GM21528 (cell line): Measurements from ENCODE around the gene CCKAR.
"Not testable (repeated sequence)": the region's sequence is repeated elsewhere in the genome, so short reads cannot be mapped to it uniquely, and the experiment has no call there.

Source experiments
- ATAC-seq: cut with Tn5 transposase; IDR thresholded peaks from one replicate; pipeline ENCODE4 v1.9.1; 2021; ENCODE audit warnings: mild to moderate bottlenecking, moderate library complexity; ENCODE audit not compliant: unreplicated experiment, low FRiP score

The CCKAR gene

DNA sequence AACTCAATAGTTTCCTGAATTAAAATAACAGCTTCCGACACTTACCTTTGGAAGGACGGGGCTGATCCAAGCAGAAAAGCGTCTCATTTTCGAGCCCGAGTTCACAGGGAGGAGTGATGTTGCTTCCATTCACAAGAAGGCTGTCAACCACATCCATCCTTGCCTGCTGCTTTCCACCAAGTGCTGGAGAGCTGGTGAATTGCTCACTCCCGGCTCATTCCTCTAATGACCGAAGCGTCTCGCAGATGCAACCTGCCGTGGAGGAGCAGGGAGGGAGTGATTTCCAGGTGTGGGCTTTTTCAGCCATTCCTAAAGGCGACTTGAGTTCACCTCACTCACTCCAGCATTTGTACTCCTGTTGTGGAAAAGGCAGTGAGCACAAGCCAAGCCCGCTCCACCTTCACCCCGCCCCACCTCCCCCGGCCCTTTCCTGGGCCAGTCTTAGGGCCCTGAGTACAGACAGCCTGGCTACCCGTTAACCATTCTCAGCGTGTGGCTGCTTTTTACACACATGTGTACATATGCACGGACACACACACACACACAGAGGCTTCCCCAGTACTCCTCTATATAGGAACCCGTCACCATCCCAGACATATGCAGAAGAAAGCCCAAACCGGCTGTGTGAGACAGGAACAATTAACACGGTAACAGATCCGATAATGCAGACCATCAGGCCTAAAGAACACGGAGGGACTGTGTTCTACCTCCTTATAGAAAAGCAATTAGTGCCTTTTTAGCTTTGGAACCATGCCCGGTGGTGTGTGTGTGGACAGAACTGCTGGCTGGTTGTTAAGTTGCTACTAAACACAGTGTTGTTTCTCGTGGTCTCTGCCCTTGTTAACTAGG lies at the start of gene CCKAR:
Gene CCKAR (minus strand): TSS at position 374 of the 849 bp plus-strand sequence. CDS start 217 bp downstream, at position 157.
- ATAC-seq: no peak

DNA sequence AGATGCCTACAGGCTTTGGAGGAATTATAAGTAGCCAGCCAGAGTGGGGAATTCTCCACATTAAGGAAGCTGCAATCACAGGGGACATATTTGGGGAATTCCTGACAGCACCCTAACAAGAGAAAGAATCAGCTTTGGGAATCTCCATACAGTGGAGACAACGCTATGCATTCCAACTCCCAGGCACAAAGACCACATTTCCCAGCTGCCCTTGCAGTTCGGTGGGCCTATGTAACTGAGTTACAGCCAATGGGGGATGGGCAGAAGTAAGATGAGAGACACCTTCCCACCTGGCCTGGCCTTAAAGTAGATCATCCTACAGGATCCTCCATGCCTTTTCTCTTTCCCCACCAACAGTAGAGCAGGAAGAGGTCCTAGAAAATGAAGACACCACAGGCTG lies 43.4 kb upstream of the CCKAR start:
- no peak for ATAC-seq

DNA sequence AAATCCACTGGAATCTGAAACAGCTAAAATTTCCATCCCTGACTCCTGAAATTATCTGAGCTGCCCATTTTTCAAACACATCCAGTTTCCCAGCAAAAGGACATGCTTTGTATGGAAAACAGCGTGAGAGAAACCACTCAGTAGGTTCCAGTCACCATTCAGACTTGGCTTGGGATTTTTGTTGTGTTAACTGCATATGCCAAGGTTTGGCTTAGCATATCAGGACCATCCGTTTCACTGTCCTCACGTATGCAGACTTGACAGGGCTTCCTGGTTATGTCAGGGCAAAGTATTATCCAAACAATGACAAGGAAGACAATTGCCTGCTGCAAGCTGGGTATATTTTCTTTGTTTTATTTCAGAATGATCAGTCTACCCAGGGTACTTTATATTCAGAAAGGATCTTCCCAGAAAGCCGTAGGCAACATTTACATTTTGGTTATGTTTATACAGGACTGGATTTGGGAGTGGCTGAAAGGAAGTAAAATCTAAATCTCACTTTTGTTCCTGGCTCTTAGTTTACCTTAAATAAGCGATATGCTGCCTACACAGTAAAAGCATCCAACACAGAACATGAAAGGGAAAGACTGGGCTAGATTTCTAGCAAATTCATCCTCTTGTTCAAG lies 41.3 kb upstream of the CCKAR start:
- ATAC-seq: no peak

DNA sequence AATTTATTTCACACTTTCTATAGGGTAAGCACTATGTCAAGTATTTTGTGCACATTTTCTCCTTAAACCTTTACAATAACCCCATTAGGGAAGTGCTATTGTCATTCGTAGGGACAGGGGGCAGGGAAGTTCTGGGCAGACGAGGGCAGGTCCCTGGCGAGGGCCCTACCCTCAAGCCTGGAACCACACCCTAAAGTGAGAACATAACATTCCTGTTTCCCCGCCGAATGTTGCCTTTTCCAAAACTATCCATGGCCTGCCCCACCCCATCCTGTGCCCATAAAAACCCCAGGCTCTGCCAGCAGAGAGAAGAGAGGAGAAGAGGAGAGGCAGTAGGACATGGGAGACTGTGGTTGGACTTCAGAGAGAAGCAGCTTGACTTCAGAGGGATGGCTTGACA lies 39.8 kb upstream of the CCKAR start:
- ATAC-seq: no peak

DNA sequence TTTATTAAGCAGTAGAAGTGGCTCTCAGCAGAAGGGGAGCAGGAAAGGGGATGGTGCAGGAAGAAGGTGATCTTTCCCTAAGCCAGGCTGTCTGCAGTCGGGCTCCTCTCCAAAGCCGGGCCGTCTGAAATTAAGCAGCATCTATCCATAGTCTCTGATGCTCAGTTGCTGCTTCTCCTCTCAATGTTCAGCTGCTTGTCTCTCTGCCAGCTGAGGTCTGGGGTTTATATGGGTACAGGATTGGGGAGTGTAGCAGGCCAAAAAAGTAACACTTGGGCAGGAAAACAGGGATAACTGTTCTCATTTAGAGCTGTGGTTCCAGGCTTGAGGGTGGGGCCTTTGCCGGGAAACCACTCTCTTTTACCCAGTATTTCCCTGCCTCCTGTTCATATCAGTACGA lies 39.2 kb upstream of the CCKAR start:
- ATAC-seq: no peak

DNA sequence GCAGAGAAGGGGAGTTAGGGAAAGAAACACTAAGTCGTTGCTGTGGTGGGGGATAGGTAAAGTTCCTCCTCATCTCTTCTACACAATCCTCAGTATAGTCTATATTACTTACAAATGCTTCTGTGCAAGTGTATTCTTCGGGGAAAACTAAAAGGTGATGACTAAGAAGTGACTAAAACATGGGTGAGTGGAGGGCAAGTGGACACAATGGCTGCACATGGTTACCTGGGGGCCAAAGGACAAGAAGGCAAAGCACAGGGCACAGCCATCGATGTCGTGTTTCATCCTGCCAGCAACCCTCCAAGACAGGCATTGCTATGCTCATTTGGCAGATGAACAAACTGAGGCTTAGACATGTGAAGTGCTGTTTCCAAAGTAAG lies 35.5 kb upstream of the CCKAR start:
- no peak for ATAC-seq

GRCh38 chr4:26525136-26525770 lies 35.0 kb upstream of the CCKAR start:
- no peak for ATAC-seq

DNA sequence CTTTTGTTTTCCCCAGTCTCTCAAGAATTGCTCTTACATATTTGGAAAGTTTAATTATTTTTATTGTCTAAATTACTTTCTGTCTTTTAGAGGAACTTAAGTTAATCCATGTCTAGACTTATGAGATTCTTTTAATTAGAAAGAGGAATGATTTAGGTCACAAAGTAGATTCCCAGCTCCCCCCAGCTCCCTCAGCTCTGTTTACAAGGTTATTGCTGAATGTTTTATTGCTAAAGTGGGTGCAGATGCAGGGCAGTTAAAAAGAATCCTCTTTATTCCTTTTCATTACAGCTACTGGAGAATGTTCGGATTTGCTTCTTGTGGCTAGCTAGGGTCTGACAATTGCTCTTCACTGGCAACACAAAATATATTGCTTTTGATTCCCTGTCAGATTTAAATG lies 33.7 kb upstream of the CCKAR start:
- no peak for ATAC-seq

DNA sequence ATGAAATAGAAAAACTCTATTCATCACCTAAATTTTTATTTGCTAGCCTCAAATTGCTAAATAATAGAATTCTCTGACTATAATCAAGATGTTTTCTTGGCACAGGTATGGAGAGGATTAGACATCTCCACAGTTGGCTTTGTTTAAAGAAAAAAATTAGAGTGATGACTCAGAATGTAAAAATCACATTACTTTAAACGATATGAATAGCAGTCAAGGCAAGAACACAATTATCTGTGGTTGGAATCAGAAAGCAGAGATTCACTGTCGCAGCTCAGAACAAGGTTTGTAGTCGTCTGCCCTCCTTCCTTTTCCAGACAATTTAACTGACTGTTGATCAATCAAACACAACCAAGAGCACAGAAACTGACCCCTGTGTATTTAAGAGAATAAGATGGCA lies 32.2 kb upstream of the CCKAR start:
- ATAC-seq: no peak

GRCh38 chr4:26520728-26521450 lies 30.6 kb upstream of the CCKAR start:
- no peak for ATAC-seq

- no peak for ATAC-seq
Observed at GRCh38 chr4:26515936-26516335, 25.7 kb upstream of the CCKAR start.

DNA sequence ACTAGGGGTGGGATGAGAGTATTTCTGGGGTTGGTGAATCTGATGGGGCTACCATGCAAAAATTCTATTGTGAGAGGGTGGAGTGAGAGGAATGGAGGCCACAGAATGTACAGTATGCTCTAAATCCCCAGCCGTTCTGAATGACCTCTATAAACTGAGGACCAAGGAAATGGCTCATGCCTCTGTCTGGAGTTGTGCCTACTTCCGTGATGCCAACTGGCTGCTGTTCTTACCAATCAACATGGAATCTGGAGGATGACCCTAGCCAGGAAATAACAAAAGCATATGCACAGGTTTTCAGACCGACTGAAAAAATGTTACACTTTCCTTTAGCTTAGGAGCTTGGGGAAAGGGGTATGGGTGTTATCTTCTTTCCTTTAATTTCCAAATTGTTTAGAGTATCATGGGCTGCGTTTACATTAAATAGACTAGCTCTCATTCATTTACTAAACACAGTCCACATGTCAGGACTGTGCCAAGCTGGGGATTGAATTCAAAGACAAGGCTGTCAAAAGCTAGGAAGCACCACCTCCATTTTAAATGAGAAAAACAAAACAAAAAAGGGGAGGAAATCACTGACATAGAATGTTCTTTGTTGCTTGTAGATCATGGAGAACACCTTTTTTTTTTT lies 20.2 kb upstream of the CCKAR start:
- no peak for ATAC-seq

DNA sequence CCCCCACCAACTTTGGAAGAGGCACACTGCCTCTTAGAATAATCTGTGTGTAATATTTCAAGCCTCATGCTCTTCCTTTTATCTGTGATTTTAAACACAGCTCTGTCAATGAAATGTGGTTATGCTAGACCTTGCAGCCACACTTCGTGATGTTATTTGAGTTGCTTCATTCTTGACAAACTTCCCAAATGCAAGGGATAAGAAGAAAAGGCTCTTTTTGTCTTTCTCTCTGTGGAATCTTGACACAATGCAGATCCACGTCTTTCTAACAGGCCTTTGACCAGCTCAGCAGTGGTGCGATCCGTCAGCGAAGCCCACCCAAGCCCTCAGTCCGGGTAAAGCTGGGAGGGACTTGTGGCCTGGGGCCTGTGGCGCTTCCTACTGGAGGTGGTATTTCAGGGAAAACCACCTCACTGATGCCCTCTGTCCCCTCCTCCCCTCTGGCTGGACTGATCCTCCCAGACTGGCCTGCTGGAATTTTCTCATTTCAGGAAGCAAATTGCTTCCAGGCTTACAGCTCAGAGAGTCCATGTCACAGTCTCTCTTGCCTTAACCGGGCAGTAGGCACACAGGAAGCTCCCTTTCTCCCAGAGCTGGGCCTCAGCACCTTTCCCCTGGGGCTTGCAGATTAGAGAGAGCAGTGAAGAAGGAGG lies 19.5 kb upstream of the CCKAR start:
- no peak for ATAC-seq

DNA sequence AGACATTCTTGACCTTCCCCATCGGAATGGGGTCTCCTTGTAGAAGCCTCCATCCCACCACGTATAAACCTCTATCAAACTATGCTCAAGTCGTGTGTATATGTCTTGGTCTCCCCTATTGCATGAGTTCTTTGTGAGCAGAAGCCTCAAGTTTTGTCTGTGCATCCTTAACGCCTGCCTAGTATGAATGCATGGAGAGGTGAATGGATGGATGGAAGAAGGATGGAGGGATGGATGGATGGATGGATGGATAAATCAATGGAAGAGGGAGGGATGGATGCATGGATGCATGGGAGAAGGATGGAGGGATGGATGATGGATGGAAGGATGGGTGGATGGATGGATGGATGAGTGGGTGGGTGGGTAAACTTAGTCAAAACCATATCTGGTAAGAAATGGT lies 17.0 kb upstream of the CCKAR start:
- ATAC-seq: no peak

- ATAC-seq: no peak
Observed at GRCh38 chr4:26503844-26504243, 13.6 kb upstream of the CCKAR start.

DNA sequence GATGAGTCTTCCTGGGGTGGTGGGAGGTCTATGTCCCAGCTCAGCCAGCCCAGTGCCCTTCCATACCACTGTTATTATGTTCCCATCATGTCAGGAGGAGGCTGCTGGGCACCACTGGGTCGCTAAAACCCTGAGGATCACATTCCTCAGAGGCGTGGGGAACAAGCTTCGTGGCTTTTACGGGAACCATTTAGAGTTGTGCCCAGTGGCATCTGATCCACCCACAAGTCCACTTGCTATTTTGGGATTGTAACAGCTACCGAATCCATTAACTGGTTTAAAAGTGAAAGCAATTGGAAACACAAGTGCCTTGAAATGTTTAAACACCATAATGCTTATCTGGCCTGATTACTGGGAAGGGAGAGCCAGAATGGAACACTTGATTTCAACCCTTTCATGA lies 13.1 kb upstream of the CCKAR start:
- ATAC-seq: no peak

GRCh38 chr4:26500565-26500999 lies 10.3 kb upstream of the CCKAR start:
- not testable (repeated sequence) for ATAC-seq

GRCh38 chr4:26496207-26496783 lies 6.0 kb upstream of the CCKAR start:
- no peak for ATAC-seq

DNA sequence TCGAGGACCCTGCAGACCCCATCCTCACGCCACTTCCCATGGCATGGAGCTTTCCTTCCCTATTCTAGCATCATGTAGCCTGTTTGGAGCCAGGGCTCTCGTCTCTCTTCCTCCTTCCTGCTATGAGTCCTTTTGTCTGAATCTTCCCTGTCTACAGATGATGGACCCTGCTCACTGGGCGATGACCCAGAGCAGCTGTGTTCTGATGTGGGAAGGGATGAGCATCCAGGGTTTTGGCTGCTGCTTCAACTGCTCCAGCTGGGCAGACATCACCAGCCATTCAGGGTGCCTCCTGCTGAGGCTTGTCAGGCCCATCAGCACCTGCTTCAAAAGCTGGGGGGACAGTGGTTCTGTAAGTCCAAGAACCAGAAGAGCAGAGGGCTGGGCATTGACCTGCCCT lies 3.2 kb upstream of the CCKAR start:
- ATAC-seq: no peak
